C4-2B (cell line): ENCODE measurements around the gene PLD5.

Experiments
- ZFX ChIP-seq: fragments of 450-650 bp; IDR thresholded peaks from 2 replicates; pipeline ENCODE4 v1.6.1; 2017
- TF ChIP-seq, protein P1 (sequence below): fragments of 450-650 bp; conservative IDR thresholded peaks from 2 replicates; pipeline ENCODE4 v1.5.1; 2017; ENCODE audit warnings: mild to moderate bottlenecking

DNA sequence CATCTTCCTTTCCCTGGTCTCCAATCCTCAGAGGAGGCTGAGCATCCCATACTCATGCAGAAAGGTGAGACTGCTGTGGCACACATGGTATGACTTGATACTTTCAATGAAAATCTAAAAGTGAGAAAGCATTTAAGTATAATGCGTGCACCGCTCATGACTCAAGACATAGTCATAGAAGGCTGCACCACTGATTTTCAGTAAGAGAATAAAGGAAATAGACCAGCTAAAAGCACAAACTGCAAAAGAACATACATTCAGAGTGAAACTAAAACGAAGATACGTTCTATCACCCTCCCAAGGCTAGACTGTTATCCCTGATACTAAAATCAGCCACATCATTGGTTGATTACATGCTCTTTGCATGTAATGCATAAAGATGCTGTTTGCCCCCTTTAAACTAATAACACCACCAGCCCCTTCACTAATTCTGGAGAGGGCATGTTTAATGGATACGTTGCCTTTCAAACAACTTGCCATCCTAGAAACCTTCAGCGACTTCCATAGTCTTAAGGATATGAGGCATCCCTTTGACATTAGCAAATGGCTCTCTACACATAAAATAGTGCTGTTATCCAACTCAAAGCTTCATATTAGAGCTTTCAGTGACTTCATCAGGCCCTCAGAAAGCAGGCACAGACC, 2.1 kb downstream of the PLD5 start:
- TF ChIP-seq, protein P1, sequence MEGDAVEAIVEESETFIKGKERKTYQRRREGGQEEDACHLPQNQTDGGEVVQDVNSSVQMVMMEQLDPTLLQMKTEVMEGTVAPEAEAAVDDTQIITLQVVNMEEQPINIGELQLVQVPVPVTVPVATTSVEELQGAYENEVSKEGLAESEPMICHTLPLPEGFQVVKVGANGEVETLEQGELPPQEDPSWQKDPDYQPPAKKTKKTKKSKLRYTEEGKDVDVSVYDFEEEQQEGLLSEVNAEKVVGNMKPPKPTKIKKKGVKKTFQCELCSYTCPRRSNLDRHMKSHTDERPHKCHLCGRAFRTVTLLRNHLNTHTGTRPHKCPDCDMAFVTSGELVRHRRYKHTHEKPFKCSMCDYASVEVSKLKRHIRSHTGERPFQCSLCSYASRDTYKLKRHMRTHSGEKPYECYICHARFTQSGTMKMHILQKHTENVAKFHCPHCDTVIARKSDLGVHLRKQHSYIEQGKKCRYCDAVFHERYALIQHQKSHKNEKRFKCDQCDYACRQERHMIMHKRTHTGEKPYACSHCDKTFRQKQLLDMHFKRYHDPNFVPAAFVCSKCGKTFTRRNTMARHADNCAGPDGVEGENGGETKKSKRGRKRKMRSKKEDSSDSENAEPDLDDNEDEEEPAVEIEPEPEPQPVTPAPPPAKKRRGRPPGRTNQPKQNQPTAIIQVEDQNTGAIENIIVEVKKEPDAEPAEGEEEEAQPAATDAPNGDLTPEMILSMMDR: no peak
- TF ChIP-seq ZFX: no peak
